Neural cell (in vitro differentiated cells): ENCODE data around the gene HCAR2.
"Not testable (repeated sequence)": the region's sequence is repeated elsewhere in the genome, so short reads cannot be mapped to it uniquely, and the experiment has no call there.

Source experiments
- EP300 ChIP-seq: fragments of 450-650 bp; conservative IDR thresholded peaks from 2 replicates; pipeline ENCODE4 v1.6.1; 2014; ENCODE audit warnings: antibody characterized with exemption, mild to moderate bottlenecking, moderate library complexity; ENCODE audit not compliant: poor library complexity, severe bottlenecking
- EZH2 ChIP-seq: fragments of 200-600, 300-800 bp; shearing (Covaris generic), sonication (generic); IDR thresholded peaks from 2 replicates; pipeline ENCODE4 v1.6.1; 2014; ENCODE audit warnings: antibody characterized with exemption, low read length, borderline replicate concordance, mild to moderate bottlenecking; ENCODE audit not compliant: insufficient read depth, poor library complexity, severe bottlenecking
- MXI1 ChIP-seq: fragments of 450-650 bp; conservative IDR thresholded peaks from 2 replicates; pipeline ENCODE4 v1.6.1; 2014; ENCODE audit warnings: antibody characterized with exemption, mild to moderate bottlenecking; ENCODE audit not compliant: poor library complexity, severe bottlenecking
- POLR2AphosphoS5 ChIP-seq: IDR thresholded peaks from 2 replicates; pipeline ENCODE4 v1.6.1; 2012
- RAD21 ChIP-seq: fragments of 450-650 bp; conservative IDR thresholded peaks from 2 replicates; pipeline ENCODE4 v1.6.1; 2014; ENCODE audit warnings: antibody characterized with exemption, mild to moderate bottlenecking, moderate library complexity
- SMC3 ChIP-seq: fragments of 450-650 bp; conservative IDR thresholded peaks from 2 replicates; pipeline ENCODE4 v1.6.1; 2014; ENCODE audit warnings: antibody characterized with exemption, mild to moderate bottlenecking, moderate library complexity; ENCODE audit not compliant: poor library complexity
- TF ChIP-seq, protein P1 (sequence below): fragments of 450-650 bp; IDR thresholded peaks from 2 replicates; pipeline ENCODE4 v1.5.1; 2014; ENCODE audit warnings: antibody characterized with exemption, mild to moderate bottlenecking, moderate library complexity; ENCODE audit not compliant: poor library complexity, severe bottlenecking
- TF ChIP-seq, protein P2 (sequence below): IDR thresholded peaks from 2 replicates; pipeline ENCODE4 v1.6.1; 2012; ENCODE audit warnings: borderline replicate concordance

DNA sequence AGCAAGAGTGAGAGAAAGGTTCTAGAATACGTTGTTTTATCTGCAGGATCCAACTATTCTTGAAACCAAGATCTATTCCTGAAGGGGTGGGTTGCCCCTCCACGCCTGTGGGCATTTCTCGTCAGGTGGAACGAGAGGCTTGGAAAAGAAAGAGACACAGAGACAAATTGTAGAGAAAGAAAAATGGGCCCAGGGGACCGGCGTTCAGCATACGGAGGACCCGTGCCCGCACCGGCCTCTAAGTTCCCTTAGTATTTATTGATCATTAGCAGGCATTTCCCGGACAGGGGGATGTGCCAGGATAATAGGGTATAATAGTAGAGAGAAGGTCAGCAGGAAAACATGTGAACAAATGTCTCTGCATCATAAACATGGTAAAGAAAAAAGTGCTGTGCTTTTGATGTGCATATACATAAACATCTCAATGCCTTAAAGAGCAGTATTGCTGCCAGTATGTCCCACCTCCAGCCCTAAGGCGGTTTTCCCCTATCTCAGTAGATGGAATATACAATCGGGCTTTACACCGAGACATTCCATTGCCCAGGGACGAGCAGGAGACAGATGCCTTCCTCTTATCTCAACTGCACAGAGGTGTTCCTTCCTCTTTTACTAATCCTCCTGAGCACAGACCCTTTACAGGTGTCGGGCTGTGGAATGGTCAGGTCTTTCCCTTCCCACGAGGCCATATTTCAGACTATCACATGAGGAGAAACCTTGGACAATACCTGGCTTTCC, 47.8 kb upstream of the HCAR2 start:
- TF ChIP-seq EP300, EZH2, RAD21, MXI1, POLR2AphosphoS5, SMC3: not testable (repeated sequence)
- TF ChIP-seq, protein P1, sequence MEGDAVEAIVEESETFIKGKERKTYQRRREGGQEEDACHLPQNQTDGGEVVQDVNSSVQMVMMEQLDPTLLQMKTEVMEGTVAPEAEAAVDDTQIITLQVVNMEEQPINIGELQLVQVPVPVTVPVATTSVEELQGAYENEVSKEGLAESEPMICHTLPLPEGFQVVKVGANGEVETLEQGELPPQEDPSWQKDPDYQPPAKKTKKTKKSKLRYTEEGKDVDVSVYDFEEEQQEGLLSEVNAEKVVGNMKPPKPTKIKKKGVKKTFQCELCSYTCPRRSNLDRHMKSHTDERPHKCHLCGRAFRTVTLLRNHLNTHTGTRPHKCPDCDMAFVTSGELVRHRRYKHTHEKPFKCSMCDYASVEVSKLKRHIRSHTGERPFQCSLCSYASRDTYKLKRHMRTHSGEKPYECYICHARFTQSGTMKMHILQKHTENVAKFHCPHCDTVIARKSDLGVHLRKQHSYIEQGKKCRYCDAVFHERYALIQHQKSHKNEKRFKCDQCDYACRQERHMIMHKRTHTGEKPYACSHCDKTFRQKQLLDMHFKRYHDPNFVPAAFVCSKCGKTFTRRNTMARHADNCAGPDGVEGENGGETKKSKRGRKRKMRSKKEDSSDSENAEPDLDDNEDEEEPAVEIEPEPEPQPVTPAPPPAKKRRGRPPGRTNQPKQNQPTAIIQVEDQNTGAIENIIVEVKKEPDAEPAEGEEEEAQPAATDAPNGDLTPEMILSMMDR, result not testable (repeated sequence)
- TF ChIP-seq, protein P2, sequence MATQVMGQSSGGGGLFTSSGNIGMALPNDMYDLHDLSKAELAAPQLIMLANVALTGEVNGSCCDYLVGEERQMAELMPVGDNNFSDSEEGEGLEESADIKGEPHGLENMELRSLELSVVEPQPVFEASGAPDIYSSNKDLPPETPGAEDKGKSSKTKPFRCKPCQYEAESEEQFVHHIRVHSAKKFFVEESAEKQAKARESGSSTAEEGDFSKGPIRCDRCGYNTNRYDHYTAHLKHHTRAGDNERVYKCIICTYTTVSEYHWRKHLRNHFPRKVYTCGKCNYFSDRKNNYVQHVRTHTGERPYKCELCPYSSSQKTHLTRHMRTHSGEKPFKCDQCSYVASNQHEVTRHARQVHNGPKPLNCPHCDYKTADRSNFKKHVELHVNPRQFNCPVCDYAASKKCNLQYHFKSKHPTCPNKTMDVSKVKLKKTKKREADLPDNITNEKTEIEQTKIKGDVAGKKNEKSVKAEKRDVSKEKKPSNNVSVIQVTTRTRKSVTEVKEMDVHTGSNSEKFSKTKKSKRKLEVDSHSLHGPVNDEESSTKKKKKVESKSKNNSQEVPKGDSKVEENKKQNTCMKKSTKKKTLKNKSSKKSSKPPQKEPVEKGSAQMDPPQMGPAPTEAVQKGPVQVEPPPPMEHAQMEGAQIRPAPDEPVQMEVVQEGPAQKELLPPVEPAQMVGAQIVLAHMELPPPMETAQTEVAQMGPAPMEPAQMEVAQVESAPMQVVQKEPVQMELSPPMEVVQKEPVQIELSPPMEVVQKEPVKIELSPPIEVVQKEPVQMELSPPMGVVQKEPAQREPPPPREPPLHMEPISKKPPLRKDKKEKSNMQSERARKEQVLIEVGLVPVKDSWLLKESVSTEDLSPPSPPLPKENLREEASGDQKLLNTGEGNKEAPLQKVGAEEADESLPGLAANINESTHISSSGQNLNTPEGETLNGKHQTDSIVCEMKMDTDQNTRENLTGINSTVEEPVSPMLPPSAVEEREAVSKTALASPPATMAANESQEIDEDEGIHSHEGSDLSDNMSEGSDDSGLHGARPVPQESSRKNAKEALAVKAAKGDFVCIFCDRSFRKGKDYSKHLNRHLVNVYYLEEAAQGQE, result not testable (repeated sequence)
